NOMO-1 treated with DMSO at 0.1 percent for 48 hours (cell line): Measurements from ENCODE around the gene COL6A1.

ENCODE experiments used
- DNase-seq: peaks from one replicate; lab custom pipeline; 2025; ENCODE audit not compliant: unreplicated experiment; lab: John Stamatoyannopoulos, UW

COL6A1 gene

GRCh38 chr21:45982758-45983648 lies 1.4 kb downstream of the COL6A1 start:
- no peak for DNase-seq

GRCh38 chr21:45983649-45983965 lies 2.0 kb downstream of the COL6A1 start:
- DNase-seq = no peak

GRCh38 chr21:45983981-45984551 lies 2.5 kb downstream of the COL6A1 start:
- DNase-seq = no peak

GRCh38 chr21:45984584-45985095 lies 3.1 kb downstream of the COL6A1 start:
- no peak for DNase-seq

- no peak for DNase-seq
Observed at GRCh38 chr21:45985471-45986315, 4.1 kb downstream of the COL6A1 start.

GRCh38 chr21:45986316-45987051 lies 4.9 kb downstream of the COL6A1 start:
- DNase-seq = no peak

- no peak for DNase-seq
Observed at GRCh38 chr21:45987121-45987711, 5.6 kb downstream of the COL6A1 start.

- DNase-seq = no peak
Observed at GRCh38 chr21:45988366-45989347, 7.1 kb downstream of the COL6A1 start.

- DNase-seq = no peak
Observed at GRCh38 chr21:45989355-45990048, 7.9 kb downstream of the COL6A1 start.

- DNase-seq = no peak
Observed at GRCh38 chr21:45990049-45990711, 8.6 kb downstream of the COL6A1 start.

GRCh38 chr21:45990741-45991605 lies 9.4 kb downstream of the COL6A1 start:
- no peak for DNase-seq

- no peak for DNase-seq
Observed at GRCh38 chr21:45991606-45992300, 10.2 kb downstream of the COL6A1 start.

- no peak for DNase-seq
Observed at GRCh38 chr21:45992301-45993209, 11.0 kb downstream of the COL6A1 start.

GRCh38 chr21:45993210-45994085 lies 11.9 kb downstream of the COL6A1 start:
- no peak for DNase-seq
